DMS53 treated with DMSO at 0.1 percent for 48 hours (cell line): ENCODE data around the gene ASTN2.

Source experiments
- DNase-seq: peaks from one replicate; lab custom pipeline; 2025; ENCODE audit not compliant: unreplicated experiment; lab: John Stamatoyannopoulos, UW

ASTN2 gene

DNA sequence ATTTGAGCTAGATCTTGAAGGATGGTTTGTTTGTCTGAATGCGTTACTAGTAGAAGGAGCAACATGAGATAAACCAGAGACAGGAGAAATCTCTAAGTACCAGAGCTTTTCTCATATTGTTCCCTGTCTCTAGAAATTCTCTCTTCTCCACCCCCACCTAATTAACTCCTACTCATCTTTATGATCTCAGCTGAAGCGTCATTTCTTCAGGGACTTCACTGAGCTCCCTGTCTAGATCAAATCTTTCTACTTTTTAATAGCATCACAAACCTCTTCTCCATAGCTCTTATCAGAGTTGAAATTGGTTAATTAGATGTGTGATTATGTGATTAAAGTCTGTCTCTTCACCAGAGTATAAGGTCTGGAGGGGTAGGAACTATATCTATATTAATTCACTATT lies 1035.0 kb downstream of the ASTN2 start:
- DNase-seq: no peak

DNA sequence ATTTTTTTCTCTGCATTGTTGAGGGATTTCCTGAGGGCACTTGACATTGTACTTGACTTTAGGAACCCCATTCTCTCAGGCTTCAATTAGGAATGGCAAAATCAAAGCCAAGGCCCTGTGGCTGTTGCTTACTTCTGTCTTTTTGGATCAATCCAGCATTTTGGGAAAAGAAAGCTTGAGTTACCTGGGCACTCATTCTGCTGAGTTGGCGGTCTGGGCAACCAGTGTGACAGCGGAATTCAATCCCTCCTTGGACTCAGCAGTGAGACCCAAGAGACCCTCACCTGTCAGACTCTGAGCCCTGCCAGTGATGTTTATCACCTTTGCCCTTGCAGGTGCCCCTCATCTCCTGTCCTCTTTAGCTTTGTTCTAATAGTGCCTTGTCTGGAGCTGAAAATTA lies 1036.0 kb downstream of the ASTN2 start:
- no peak for DNase-seq

DNA sequence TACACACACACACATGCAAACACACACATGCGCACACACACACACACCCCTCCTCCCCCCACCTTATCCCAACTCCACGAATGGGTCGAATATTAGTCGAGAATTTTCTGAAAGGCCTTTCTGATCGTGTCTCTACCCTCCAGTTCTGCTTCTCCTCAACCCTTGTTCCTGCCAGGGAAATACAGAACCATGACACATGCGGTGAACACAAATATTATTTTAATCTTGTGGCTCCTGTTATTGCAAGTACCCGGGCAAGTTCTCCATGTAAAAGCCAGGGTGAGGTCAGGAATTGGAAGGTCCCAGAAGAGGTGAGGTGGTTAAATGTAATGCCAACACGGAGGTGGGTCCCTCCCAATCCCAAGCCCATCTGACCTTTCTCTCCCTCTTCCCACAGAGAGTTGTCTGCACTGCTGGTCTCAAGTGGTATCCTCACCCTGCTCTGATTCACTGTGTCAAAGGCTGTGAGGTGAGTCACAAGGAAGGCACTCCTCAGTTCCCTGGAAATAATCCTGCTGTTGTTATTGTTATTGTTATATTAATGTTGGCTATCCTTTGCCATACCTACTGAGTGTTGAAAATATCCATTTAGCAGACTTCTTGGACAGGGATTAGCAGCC lies 1037.6 kb downstream of the ASTN2 start:
- DNase-seq: no peak
